ENCODE measurements around the gene RUVBL1.

RUVBL1 gene

DNA sequence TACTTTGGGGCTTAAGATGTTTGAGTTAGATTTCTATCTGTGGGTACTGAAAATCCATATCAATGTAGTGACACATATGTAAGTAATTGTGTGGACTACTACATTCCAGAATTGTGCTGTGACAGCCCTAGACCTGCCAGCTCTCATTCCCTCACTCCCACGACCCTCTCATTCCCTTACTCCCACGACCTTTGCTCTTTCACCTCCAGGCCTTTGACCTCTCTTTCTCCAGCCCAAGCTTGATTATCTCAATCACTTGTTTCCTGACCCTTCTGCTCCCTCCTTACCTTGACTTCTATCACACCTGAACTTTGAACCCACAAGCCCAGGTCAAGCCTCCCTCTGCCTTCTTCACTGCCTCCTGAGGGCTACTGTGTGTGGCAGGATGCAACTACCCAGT, 3.6 kb upstream of the RUVBL1 start:
- TF ChIP-seq, protein P1, sequence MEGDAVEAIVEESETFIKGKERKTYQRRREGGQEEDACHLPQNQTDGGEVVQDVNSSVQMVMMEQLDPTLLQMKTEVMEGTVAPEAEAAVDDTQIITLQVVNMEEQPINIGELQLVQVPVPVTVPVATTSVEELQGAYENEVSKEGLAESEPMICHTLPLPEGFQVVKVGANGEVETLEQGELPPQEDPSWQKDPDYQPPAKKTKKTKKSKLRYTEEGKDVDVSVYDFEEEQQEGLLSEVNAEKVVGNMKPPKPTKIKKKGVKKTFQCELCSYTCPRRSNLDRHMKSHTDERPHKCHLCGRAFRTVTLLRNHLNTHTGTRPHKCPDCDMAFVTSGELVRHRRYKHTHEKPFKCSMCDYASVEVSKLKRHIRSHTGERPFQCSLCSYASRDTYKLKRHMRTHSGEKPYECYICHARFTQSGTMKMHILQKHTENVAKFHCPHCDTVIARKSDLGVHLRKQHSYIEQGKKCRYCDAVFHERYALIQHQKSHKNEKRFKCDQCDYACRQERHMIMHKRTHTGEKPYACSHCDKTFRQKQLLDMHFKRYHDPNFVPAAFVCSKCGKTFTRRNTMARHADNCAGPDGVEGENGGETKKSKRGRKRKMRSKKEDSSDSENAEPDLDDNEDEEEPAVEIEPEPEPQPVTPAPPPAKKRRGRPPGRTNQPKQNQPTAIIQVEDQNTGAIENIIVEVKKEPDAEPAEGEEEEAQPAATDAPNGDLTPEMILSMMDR (IDR thresholded peaks at IDR 0.05), result no peak

DNA sequence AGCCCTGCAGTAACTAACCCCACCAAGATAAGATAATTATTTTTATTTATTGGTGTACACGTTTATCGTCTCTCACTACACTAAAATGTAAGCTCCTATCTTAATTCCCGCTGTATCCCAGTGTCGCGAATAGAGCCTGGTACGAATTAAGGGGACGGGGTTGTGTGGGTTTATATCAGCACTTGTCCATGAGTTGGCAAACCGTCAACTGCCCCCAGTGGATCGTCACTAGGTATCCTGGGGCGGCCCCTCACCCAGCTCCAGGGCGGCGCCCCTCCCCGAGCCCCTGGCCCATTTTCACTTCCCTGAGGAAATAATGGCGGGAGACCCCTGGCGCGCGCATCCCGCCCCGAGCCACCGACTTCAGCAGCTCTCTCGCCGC, 465 bp downstream of the RUVBL1 start:
- TF ChIP-seq, protein P1 (IDR thresholded peaks at IDR 0.05), result no peak

DNA sequence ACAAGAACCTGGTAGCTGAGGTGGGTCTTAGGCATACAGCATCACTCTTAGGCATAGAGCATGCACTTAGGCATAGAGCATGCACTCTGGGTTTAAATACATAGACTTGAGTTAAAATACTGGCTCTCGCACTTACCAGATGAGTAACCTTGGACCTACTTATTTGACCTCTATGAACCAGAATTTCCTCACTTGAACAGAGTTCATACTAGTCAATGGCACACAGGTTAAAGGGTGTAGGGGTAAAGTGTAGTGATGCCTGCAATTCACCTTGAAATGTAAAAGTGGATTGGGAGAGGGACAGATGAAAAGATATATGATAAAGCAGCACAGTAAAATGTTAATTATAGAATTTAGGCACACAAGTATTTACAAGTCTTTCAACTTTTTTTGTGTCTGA, 1.6 kb downstream of the RUVBL1 start:
- TF ChIP-seq, protein P1 (IDR thresholded peaks at IDR 0.05), result no peak

DNA sequence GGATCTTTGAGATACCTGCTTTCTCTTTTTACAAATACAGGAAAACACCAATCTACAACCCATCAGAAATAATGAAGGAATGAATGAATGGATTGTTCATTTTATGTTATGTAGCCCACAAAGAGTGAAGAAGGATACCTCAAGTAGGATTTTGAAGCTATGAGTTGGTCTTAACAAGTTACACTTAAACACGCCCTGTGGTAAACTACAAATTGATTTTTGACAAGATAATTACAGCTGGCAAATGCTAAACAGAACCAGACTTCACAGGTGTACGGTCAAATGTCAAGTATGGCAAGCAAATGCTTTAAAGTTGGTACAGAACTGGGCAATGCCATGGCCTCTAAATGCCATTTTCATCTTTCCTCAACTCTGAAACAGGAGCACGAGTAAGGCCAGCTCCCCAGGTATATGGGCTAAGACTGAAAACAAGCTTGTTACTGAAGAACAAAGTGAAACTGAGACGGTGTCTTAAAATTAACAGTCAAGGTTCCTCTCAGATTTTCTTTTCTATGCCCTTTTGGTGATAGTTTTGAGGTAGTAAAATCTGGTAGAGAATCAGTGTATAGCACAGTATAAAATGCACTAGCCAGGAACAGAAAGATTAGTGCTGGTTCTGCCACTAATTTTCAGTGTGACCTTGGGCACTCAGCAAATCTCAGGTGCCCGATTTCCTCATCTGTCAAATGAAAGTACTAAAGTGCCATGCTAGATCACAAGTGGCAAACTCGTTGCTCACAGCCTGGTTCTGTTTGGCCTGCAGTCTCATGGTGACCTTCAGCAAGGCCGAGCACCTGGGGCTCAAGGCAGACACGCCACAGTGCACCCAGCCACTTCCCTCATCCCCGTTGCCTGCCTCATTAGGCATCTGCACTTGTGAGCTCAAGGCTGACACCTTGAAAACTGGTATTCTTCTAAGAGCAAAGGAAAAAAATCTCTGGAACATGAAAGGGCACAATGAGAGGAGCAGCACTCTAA, 9.5 kb downstream of the RUVBL1 start:
- TF ChIP-seq, protein P1 (IDR thresholded peaks at IDR 0.05), result no peak

DNA sequence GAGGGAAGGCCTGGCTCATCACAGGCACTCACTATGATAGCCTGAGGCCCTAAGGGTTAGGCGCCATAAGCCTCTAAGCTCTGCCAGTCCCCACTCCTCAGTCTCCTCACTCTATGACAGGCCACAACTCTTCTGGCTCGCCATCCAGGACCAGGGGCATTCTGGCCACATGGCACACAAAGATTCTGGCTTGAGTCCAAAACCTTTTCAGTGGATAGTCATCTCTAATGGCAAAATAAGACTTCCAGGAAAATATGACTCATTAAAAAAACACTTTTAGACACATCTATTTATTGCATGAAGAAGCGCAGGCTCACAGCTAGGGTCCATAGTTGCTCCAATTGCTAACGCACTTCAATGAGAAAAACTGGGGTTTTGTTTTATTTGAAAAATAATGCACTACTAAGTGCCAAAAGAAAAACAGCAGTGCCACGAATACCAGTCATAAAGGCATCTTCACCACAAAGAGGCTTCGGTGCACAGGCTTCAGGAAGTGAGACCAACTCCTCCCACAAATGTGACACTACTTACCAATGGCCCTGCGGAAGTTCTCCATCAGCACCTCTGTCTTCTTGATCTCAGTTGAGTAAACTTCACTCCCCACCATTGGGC, 11.1 kb downstream of the RUVBL1 start:
- TF ChIP-seq, protein P1 (IDR thresholded peaks at IDR 0.05), result no peak

DNA sequence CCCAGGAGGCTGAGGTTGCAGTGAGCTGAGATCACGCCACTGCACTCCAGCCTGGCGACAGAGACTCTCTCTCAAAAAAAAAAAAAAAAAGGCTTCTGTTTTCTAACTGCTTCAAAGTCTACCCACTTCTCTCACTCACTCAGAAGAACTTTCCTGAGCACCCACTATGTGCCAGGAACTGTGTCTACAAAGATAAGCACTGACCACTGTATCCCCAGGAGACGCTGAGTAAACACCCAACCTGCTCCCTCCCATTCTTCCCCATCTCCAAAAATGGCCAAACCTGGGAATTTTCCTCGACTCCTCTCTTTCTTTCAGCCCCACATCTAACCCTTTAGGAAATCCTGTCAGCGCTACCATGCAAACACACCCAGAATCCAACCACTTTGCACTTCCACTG, 12.5 kb downstream of the RUVBL1 start:
- TF ChIP-seq, protein P1 (IDR thresholded peaks at IDR 0.05), result no peak

DNA sequence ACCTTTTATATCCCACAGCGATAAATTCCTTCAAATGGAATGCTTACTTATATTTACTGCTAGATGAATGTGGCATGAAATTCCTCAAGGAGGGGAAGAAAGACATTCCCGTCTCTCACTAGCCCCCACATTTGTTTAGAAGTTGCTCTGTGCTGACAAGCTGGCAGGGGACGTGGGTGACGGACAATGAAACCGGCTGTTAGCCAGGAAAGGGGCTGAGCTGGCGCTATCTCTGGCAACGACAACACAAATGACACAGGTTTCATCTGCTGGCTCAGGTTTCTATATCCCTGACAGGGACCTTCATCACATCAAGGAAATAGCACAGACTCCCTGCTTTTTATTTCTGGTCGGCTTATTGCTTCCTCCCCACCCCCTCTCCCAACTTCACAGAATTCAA, 15.8 kb downstream of the RUVBL1 start:
- TF ChIP-seq, protein P1 (IDR thresholded peaks at IDR 0.05), result no peak
